NCI-H187 (cell line): ENCODE data around the gene SLC35F3.

Experiments
- DNase-seq, 2 experiments: peaks; one replicate each; lab custom pipeline; 2025; lab: John Stamatoyannopoulos, UW

SLC35F3 gene

DNA sequence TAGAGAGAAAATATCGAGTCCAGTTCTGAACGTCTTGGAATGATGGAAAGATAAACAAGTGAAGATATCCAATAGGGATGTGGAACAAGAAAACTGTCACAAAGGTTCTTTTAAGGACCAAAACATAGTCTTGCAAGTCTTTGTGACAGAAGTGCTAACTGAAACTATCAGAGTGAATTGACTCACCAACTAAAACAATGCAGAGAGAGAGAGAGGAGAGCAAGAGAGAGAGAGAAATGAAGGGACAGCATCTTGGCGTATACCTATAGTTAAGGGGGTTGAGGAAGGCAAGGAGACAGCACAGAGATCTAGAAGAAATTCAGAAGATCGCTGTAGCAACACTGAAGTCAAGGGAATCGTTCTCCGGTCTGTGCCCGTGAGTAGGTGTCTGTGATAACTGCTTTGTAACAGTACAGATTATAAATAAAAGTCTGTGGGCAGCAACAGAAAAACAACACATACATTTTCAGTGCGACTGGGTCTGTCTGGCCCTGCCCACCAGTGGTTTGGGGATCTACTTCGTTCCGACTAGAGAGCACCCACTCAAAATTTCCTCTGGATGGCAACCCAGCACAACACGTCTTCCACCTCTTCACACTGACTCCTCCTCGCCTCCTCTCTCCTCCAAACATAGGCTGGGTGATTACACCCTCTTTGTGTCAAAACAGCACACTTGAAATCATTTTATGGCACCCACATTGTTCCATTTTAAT, 464.0 kb downstream of the SLC35F3 start:
- DNase-seq: no peak

DNA sequence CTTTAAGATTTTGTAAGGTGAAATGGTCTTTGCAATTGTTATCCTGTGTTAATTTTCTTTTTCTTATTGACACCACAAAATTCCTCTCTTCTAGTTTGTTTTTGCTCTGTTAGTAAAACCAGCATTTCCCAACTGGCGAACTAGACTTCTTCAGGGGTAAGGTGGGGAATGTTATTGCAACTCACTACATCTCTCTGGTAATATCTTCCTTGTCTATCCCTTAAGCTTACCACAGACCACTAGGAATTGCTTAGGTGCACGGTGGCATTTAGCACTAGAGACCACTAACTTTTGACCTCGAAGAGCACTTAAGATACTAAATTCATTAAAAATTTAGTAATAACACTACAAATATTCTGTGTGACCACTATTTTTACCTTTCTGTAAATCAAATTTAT, 464.6 kb downstream of the SLC35F3 start:
- DNase-seq: no peak

GRCh38 chr1:234369784-234370183, 465.3 kb downstream of the SLC35F3 start:
- no peak for DNase-seq

- no peak for DNase-seq
Observed at GRCh38 chr1:234371414-234371813, 466.9 kb downstream of the SLC35F3 start.

GRCh38 chr1:234372011-234372757, 467.7 kb downstream of the SLC35F3 start:
- DNase-seq: no peak

- peak; percentile 70 for DNase-seq
Observed at GRCh38 chr1:234373064-234373958, 468.8 kb downstream of the SLC35F3 start, which contains the start of gene COA6. COA6 (plus strand) TSS chr1:234373456; CDS start chr1:234373467, 11 bp downstream.

GRCh38 chr1:234373959-234374254, 469.4 kb downstream of the SLC35F3 start:
- no peak for DNase-seq
